ENCODE data around the gene NFATC3.

- TF ChIP-seq, protein P1, sequence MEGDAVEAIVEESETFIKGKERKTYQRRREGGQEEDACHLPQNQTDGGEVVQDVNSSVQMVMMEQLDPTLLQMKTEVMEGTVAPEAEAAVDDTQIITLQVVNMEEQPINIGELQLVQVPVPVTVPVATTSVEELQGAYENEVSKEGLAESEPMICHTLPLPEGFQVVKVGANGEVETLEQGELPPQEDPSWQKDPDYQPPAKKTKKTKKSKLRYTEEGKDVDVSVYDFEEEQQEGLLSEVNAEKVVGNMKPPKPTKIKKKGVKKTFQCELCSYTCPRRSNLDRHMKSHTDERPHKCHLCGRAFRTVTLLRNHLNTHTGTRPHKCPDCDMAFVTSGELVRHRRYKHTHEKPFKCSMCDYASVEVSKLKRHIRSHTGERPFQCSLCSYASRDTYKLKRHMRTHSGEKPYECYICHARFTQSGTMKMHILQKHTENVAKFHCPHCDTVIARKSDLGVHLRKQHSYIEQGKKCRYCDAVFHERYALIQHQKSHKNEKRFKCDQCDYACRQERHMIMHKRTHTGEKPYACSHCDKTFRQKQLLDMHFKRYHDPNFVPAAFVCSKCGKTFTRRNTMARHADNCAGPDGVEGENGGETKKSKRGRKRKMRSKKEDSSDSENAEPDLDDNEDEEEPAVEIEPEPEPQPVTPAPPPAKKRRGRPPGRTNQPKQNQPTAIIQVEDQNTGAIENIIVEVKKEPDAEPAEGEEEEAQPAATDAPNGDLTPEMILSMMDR (conservative IDR thresholded peaks at IDR 0.05; ENCODE audit: low read depth, low read length) = no peak
- no peak for TF ChIP-seq EZH2 (IDR thresholded peaks at IDR 0.05; ENCODE audit: low read length, unreplicated experiment)
- no peak for TF ChIP-seq EZH2phosphoT487 (IDR thresholded peaks at IDR 0.05; ENCODE audit: borderline replicate concordance, low read length)
These were observed 168.6 kb downstream of the NFATC3 start for GRCh38 chr16:68253721-68254120.

Data from PC-3 (cell line).